Keratinocyte (primary cell): ENCODE measurements around the gene ARNT2. TPM values are rescaled to one million over a fixed set of nuclear protein-coding genes. Genes with fewer than 3 reads are reported as not detected.

Experiments used
- DNase-seq: peaks from one replicate; pipeline ENCODE4 v3.0.0-alpha.2; 2011; ENCODE audit warnings: low read depth, missing footprints, low spot score
- FAIRE-seq: peaks from 2 replicates; lab custom pipeline; 2011; peaks lifted over from hg19 to GRCh38; lab: Jason Lieb, UNC
- H2AFZ ChIP-seq: 2 replicates; pipeline ENCODE4 v1.6.0; 2012; ENCODE audit warnings: low read length, control low read depth, inconsistent platforms; ENCODE audit not compliant: control insufficient read depth
- H3K27ac ChIP-seq: 2 replicates; pipeline ENCODE4 v1.5.1; 2011; ENCODE audit warnings: low read length; ENCODE audit not compliant: control insufficient read depth, insufficient read depth
- H3K27me3 ChIP-seq: 3 replicates; pipeline ENCODE4 v1.6.0; 2011; ENCODE audit warnings: low read length; ENCODE audit not compliant: control insufficient read depth, insufficient read depth; ENCODE audit errors: extremely low read depth
- H3K36me3 ChIP-seq, 2 experiments: 2 replicates in 1 of 2; 3 replicates in 1 of 2; pipeline ENCODE4 v1.5.1; 2011; ENCODE audit warnings: low read length in 2 of 2, mild to moderate bottlenecking in 1 of 2; ENCODE audit not compliant: control insufficient read depth in 2 of 2, insufficient read depth in 2 of 2; ENCODE audit errors: extremely low read depth in 1 of 2
- H3K4me1 ChIP-seq: 3 replicates; pipeline ENCODE4 v1.5.1; 2011; ENCODE audit warnings: low read length; ENCODE audit not compliant: control insufficient read depth, insufficient read depth; ENCODE audit errors: extremely low read depth
- H3K4me2 ChIP-seq: 3 replicates; pipeline ENCODE4 v1.6.0; 2011; ENCODE audit warnings: low read depth, low read length; ENCODE audit not compliant: control insufficient read depth, insufficient read depth; ENCODE audit errors: extremely low read depth
- H3K4me3 ChIP-seq, 3 experiments: fragments of 200-600 bp in 1 of 3; sonication (generic) in 1 of 3; 2 replicates in 2 of 3; 3 replicates in 1 of 3; pipeline ENCODE4 v1.5.1; 2011 to 2016; ENCODE audit warnings: low read length in 3 of 3, mild to moderate bottlenecking in 3 of 3, control low read depth in 2 of 3, inconsistent platforms in 1 of 3, low read depth in 1 of 3, mixed read lengths in 1 of 3, mixed run types in 1 of 3, moderate library complexity in 1 of 3; ENCODE audit not compliant: control insufficient read depth in 2 of 3, insufficient read depth in 2 of 3; ENCODE audit errors: extremely low read depth in 1 of 3
- H3K79me2 ChIP-seq: 2 replicates; pipeline ENCODE4 v1.6.0; 2012; ENCODE audit warnings: low read length; ENCODE audit not compliant: control insufficient read depth, insufficient read depth
- H3K9ac ChIP-seq: 3 replicates; pipeline ENCODE4 v1.6.0; 2011; ENCODE audit warnings: low read length; ENCODE audit not compliant: control insufficient read depth, insufficient read depth; ENCODE audit errors: extremely low read depth
- H3K9me1 ChIP-seq: 3 replicates; pipeline ENCODE4 v1.6.0; 2011; ENCODE audit warnings: low read length; ENCODE audit not compliant: control insufficient read depth, insufficient read depth; ENCODE audit errors: extremely low read depth
- H3K9me3 ChIP-seq: 2 replicates; pipeline ENCODE4 v1.5.1; 2012; ENCODE audit warnings: low read depth, low read length; ENCODE audit not compliant: control insufficient read depth
- H4K20me1 ChIP-seq: 3 replicates; pipeline ENCODE4 v1.6.0; 2011; ENCODE audit warnings: low read length; ENCODE audit not compliant: control insufficient read depth, insufficient read depth; ENCODE audit errors: extremely low read depth
- EZH2 ChIP-seq: IDR thresholded peaks from one replicate; pipeline ENCODE4 v1.6.1; 2012; ENCODE audit warnings: inconsistent platforms, mild to moderate bottlenecking, low read length, moderate library complexity
- dilution Hi-C: fragments of 300-500 bp; cut with MboI; formaldehyde crosslinking; loops from one replicate; pipeline ENCODE4 v1.7.0; 2020; ENCODE audit warnings: low sequenced_read_pairs; ENCODE audit not compliant: extremely low pct_ligation_motif_present
- polyA plus RNA-seq, 5 experiments: library from polyadenylated mRNA; depleted of rRNA in 3 of 5; stranded (reverse) in 3 of 5; stranded (forward) in 1 of 5; unstranded in 1 of 5; fragments of >200 nt; gene quantifications; 1 replicate in 1 of 5; 2 replicates in 3 of 5; 3 replicates in 1 of 5; pipeline versions ENCODE4 v1.2.1 to v1.2.3, GENCODE V29; 2011 to 2012; ENCODE audit warnings: missing spikeins in 2 of 5, low read depth in 1 of 5, low replicate concordance in 1 of 5
- TF ChIP-seq, protein P1 (sequence below), 3 experiments: IDR thresholded peaks in 1 of 3; conservative IDR thresholded peaks in 1 of 3; optimal IDR thresholded peaks in 1 of 3; 2 replicates in 2 of 3; 3 replicates in 1 of 3; pipeline versions ENCODE3 to v1.5.1; 2011; ENCODE audit warnings: low read length in 3 of 3, mild to moderate bottlenecking in 3 of 3, moderate library complexity in 2 of 3, control low read depth in 1 of 3, inconsistent platforms in 1 of 3; ENCODE audit not compliant: insufficient read depth in 2 of 3; ENCODE audit errors: extremely low read depth in 1 of 3

ARNT2 gene
- polyA plus RNA-seq, 1 donor (not counting 4 experiments of a cell fraction or from before 2014, with no cell fraction given) = 0.16 TPM

DNA sequence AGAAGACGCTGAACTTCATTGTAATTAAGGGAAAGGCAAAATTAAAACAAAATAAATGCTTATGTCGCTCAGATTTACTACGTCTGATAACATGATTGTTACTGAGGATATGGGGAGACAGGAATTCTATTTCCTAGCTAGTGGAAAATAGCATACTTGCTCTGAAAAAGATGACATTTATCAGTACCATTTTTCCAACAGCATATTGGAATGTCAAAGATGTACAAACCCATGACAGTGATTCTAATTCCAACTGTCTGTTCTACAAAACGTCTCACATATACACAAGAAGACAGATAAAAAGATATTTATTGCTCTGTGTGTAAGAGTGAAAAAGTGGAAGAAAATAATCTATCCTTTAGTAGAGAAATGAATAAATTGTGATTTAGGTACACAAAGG lies 197.1 kb downstream of the ARNT2 start:
- no peak overlapping the region for H3K27ac ChIP-seq
- H3K4me1 ChIP-seq = peaks cover 16% of the 10 kb centered on the region
- H2AFZ ChIP-seq = no peak overlapping the region
- dilution Hi-C loops = no loop called here
- DNase-seq (no peak), FAIRE-seq (no peak)
- no peak overlapping the region for H3K9ac ChIP-seq
- no peak overlapping the region for H3K4me3 ChIP-seq
- H4K20me1 ChIP-seq = no peaks in the 10 kb centered on the region
- no peak for TF ChIP-seq EZH2
- TF ChIP-seq, protein P1, sequence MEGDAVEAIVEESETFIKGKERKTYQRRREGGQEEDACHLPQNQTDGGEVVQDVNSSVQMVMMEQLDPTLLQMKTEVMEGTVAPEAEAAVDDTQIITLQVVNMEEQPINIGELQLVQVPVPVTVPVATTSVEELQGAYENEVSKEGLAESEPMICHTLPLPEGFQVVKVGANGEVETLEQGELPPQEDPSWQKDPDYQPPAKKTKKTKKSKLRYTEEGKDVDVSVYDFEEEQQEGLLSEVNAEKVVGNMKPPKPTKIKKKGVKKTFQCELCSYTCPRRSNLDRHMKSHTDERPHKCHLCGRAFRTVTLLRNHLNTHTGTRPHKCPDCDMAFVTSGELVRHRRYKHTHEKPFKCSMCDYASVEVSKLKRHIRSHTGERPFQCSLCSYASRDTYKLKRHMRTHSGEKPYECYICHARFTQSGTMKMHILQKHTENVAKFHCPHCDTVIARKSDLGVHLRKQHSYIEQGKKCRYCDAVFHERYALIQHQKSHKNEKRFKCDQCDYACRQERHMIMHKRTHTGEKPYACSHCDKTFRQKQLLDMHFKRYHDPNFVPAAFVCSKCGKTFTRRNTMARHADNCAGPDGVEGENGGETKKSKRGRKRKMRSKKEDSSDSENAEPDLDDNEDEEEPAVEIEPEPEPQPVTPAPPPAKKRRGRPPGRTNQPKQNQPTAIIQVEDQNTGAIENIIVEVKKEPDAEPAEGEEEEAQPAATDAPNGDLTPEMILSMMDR (optimal IDR thresholded peaks at IDR 0.05 in 1 of 3, IDR thresholded peaks at IDR 0.05 in 1 of 3, conservative IDR thresholded peaks at IDR 0.05 in 1 of 3; ENCODE audit: extremely low read depth in 1 of 3, insufficient read depth in 2 of 3, low read length in 3 of 3) = no peak
- no peaks in the 10 kb centered on the region for H3K79me2 ChIP-seq
- no peaks in the 10 kb centered on the region for H3K36me3 ChIP-seq
- H3K9me3 ChIP-seq = no peaks in the 10 kb centered on the region
- H3K27me3 ChIP-seq = no peaks in the 10 kb centered on the region
- no peaks in the 10 kb centered on the region for H3K9me1 ChIP-seq
- H3K4me2 ChIP-seq = no peak overlapping the region

- Histone ChIP-seq H3K27me3 (no peaks in the 10 kb centered on the region), H3K27ac (no peak overlapping the region), H3K9me3 (no peaks in the 10 kb centered on the region), H3K4me1 (peaks cover 19% of the 10 kb centered on the region), H3K9me1 (no peaks in the 10 kb centered on the region), H4K20me1 (no peaks in the 10 kb centered on the region), H3K79me2 (no peaks in the 10 kb centered on the region), H2AFZ (no peak overlapping the region), H3K4me3 (no peak overlapping the region), H3K9ac (no peak overlapping the region), H3K4me2 (no peak overlapping the region), H3K36me3 (no peaks in the 10 kb centered on the region)
- FAIRE-seq = no peak
- dilution Hi-C loops = no loop called here
- DNase-seq = no peak
- TF ChIP-seq EZH2 = no peak
- TF ChIP-seq, protein P1 (optimal IDR thresholded peaks at IDR 0.05 in 1 of 3, IDR thresholded peaks at IDR 0.05 in 1 of 3, conservative IDR thresholded peaks at IDR 0.05 in 1 of 3; ENCODE audit: extremely low read depth in 1 of 3, insufficient read depth in 2 of 3, low read length in 3 of 3) = no peak
Observed at GRCh38 chr15:80604583-80605575, 200.7 kb downstream of the ARNT2 start.
